HG03354 (cell line): Measurements from ENCODE around the gene CENPP.
A peak's percentile ranks its signal among the peaks of the same experiment; 100 is the strongest.

Experiments used
- ATAC-seq: cut with Tn5 transposase; IDR thresholded peaks from one replicate; pipeline ENCODE4 v1.9.1; 2021; ENCODE audit warnings: mild to moderate bottlenecking; ENCODE audit not compliant: unreplicated experiment, poor library complexity, severe bottlenecking

The CENPP gene

GRCh38 chr9:92369075-92369474 lies 43.3 kb downstream of the CENPP start:
- ATAC-seq, result no peak

- no peak for ATAC-seq
These were observed 47.4 kb downstream of the CENPP start for GRCh38 chr9:92373167-92373566.

DNA sequence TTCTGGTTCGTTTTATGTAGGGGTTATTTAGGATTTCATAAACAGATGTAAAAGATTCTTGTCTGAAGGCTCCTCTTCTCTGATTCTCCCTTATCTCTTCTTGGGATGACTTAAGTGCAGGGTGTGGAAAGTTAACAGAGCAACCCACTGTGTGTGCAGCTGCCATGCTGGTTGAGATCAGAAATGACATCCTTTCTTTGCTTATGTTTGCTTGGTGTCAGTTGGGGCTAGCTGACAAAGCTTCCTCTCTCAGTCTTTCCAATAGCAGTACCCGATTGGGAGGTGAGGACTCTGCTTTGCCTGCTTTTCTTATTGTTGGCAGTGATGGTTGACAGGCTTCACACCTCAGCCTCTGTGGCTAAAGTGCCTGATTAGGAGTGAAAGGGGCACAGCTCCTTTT lies 52.1 kb downstream of the CENPP start:
- ATAC-seq, result no peak

- ATAC-seq, result no peak
These were observed 53.3 kb downstream of the CENPP start for GRCh38 chr9:92378865-92379560.

- no peak for ATAC-seq
These were observed 54.9 kb downstream of the CENPP start for GRCh38 chr9:92380603-92381002.

DNA sequence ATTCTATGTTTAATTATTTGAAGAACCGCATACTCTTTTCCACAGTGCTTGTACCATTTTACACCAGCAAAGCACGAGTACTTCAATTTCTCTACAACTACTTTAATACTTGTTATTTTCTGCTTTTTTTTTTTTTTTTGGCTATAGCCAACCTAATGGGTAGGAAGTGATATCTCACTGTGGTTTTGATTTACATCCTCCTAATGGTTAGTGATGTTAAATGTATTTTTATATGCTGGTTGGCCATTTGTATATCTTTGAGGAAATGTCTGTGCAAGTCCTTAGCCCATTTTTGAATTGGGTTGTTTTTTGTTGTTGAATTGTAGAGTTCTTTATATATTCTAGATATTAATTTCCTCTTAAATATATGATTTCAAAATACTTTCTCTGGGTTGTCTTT lies 56.0 kb downstream of the CENPP start:
- no peak for ATAC-seq

GRCh38 chr9:92384375-92384774 lies 58.6 kb downstream of the CENPP start:
- no peak for ATAC-seq

- no peak for ATAC-seq
These were observed 59.2 kb downstream of the CENPP start for GRCh38 chr9:92385001-92385400.

DNA sequence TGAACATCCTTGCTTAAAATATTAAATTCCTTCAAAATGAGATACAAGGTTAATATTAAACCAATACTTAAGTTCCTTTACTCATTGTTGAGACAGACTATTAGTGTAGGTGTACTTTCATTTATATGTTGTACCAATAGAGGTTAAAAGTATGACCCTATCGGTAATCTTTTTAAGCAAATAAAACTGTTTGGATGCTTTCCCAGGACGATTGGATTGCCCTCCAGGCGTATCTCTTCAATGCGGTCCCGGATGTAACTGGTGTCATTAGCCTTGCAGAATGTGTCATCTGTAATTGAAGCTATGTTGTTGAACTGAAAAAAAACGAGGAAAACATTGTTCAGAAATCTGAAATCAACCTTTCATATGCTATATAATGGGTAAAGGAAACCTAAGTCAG lies 59.7 kb downstream of the CENPP start:
- ATAC-seq, result no peak

DNA sequence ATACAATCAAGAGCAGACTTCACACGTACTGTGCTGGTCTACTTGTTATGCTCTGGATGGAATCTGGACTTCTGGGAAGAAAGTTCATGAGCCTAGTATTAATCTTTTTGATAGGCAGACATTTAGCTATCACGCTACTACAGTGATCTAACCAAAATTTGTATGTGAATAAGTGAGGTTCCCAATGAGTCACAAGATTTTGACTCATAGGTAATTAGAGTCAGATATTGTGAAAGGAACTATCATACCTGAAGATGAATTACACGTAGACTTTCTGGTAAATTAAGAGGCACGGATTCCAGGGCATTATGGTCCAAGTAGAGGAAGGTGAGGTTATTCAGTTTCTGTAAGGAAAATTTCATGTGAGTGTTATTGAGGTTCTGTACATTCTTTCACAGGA lies 60.2 kb downstream of the CENPP start:
- no peak for ATAC-seq

DNA sequence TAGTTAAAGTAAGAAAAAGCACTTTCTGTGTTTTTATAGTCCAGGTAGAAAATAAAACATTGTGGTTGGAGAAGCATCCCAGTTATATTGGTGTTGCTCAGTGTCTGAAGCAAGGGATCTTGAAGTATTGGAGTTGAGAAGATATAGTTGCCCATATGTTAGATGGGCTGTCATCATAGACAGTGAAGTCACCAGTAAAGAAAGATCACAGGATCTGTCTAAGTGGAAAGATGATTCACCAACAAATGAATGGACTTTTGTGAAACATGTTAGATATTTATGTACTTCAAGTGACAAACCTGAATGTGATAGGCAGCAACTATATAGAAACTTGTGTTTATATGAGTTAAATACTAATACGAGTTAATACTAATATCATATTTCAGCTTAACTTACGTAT lies 66.9 kb downstream of the CENPP start:
- no peak for ATAC-seq

DNA sequence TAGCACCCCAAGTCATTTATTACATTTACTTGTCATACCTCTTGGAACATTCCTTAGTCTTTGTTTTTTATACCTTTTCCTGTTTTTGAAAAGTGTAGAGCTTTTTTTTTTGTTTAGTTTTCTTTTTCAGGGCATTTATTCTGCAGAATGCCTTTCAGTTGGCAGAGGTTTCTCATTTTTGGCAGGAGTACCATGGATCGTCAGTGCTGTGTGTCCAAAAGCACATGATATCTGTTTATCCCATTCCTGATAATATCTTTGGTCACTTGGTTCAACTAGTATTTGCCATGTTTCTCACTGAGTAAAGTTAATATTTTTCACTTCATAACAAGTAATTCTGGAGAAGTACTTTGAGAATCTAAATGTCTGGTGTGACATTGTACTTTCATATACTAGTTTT lies 67.9 kb downstream of the CENPP start:
- no peak for ATAC-seq

DNA sequence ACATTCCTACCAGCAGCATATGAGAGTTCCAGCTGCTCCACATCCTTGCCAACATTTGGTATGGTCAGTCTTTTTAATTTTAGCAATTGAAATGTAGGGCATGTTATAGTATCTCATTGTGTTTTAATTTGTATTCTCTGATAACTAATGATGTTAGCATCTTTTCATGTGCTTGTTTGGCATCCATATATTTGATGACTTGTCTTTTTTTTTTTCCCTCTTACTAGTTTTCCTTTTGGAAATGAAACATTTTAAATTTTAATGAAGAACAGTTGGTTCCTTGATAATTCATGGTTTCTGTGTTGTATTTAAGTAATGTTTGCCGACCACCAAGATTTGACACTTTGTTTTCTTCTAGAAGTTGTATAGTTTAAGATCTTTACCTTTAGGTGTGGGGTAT lies 69.9 kb downstream of the CENPP start:
- ATAC-seq, result no peak

DNA sequence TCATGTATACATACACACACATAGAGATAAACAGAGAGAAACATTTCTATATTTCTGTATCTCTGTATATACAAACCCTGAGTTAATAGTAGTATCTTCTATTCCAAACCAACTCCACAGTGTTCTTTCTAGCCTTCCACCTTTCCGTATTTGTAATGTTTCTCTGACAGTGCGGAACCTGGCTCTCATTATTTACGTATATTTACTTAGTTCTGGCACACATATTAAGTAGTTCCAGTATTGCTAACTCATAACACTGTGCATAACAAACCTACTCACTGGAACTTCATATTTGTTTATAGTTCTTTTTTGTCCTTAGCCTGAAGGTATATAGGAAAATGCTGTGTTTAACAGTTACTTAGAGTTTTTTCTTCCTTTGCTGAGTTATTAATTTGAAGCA lies 72.1 kb downstream of the CENPP start:
- ATAC-seq, result no peak

GRCh38 chr9:92402360-92402759 lies 76.6 kb downstream of the CENPP start:
- ATAC-seq, result no peak

DNA sequence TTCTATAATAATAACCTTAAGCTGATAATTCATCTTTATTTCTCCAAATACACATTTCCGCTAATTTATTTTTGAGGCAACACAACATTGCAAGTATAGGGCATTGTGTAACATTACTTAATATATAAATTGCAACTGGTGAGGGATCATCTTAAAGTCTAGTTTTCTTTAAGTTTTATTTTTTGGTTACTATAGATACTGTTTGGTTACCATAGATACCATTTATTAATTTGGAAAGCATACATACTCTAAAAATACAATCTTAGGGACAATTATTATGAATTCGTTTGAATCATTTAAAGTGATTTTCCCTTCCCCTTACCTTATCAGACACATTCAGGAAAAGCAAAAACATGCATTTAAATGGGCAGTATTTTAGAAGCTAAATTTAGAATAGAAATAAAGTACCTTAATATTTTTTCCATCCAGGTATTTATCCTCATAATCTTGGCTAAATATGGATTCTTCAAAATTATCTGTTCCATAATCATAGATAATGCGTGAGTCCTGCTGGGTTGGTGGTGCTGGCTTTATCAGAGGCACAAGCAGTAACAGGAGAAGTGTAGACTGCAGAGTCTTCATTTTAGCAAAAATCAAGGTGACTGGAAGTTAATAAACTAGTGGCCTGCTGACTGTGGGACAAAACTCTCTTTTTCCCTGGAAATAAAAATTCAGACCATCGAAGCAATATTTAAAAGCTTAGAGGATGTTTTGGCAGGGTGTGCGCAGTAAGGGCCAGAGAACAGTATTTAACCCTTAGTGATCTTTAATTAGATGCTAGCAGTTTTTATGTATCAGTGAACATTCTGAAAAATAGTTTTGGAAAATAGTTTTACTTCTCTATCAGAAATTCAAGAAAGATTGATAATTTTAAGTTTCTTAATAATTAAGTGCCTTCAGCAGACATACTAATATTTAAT lies 77.3 kb downstream of the CENPP start:
- no peak for ATAC-seq

DNA sequence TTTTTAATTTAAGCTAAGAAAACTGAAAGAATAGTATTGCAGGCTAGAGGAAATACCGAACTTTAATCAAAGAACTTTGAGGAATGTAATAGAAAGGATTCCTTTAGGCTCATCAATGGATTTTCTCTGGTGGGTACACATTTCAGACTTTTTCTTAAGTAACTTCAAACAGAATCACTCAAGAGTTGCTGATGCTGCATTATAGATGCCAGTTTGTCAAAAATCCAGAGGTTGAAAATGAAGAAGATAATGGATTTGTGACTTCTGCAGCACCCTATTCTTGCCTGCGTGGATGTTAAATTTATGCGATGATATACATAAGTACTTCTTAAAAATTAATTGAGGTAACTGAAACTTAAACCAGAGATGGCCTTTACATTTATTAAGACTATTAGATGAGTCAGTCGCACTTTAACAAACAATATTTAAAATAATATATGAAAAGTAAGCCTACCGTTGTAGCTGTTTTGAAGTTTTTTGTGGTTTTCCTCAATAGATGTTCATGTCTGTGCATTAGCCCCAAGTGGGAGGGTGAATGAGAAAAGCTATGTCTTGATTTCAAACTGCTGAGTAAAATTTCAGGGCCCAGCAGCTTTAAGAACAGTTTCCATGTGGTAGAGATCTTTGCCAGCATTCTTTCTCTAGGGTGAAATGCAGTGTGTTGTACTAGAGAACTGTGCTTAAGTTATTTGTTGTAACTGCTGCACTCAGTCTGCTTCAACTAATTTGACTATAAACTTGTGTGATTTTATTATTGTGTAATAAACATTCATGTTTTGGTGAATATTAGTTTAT lies 78.5 kb downstream of the CENPP start, which contains the start of gene OGN:
Gene OGN, minus strand, starts transcription at position 537 of the 795 bp plus-strand sequence. CDS start 1,171 bp downstream, outside the sequence.
- ATAC-seq, result no peak

DNA sequence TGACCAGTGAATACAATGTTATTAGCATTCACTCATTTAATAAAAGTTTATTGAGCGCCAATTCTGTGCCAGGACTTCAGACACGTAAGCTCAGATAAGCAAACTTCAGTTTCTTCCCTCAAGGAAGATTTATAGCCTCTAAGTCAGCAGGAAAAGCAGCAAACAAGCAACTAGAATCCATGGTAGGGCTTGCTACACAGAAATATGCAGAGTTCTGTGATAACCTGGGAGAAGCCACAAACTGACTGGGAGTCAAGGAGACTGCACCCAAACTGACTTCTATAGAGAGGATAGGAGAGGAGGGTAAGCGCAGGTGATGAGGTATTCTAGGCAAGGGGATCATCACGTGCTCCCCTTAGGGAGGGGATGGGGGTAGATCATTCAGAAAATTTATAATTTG lies 80.1 kb downstream of the CENPP start:
- no peak for ATAC-seq

GRCh38 chr9:92406477-92406876 lies 80.7 kb downstream of the CENPP start:
- peak; percentile 63 for ATAC-seq

DNA sequence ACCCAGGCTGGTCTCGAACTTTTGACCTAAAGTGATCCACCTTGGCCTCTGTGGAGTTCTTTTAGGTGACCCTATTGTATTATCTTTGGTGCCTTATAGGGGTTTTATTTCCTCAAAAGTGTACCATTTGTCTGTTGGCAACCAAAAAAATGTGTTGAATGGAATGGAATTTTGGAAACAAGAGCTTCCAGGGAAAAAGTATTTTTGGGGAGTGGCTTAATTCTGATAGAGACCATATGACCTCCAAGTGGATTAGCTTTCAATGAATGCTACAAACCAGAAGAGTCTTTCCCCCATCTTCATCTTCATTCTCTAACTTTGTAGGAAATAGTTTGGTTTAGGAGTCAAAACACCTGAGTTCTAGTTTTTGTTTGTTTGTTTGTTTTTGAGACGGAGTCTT lies 82.1 kb downstream of the CENPP start:
- ATAC-seq, result no peak
